GM21737 (cell line): Measurements from ENCODE around the gene EPN1.

Experiments
- ATAC-seq: cut with Tn5 transposase; IDR thresholded peaks from one replicate; pipeline ENCODE4 v1.9.1; 2021; ENCODE audit warnings: mild to moderate bottlenecking, moderate library complexity; ENCODE audit not compliant: unreplicated experiment

The EPN1 gene

DNA sequence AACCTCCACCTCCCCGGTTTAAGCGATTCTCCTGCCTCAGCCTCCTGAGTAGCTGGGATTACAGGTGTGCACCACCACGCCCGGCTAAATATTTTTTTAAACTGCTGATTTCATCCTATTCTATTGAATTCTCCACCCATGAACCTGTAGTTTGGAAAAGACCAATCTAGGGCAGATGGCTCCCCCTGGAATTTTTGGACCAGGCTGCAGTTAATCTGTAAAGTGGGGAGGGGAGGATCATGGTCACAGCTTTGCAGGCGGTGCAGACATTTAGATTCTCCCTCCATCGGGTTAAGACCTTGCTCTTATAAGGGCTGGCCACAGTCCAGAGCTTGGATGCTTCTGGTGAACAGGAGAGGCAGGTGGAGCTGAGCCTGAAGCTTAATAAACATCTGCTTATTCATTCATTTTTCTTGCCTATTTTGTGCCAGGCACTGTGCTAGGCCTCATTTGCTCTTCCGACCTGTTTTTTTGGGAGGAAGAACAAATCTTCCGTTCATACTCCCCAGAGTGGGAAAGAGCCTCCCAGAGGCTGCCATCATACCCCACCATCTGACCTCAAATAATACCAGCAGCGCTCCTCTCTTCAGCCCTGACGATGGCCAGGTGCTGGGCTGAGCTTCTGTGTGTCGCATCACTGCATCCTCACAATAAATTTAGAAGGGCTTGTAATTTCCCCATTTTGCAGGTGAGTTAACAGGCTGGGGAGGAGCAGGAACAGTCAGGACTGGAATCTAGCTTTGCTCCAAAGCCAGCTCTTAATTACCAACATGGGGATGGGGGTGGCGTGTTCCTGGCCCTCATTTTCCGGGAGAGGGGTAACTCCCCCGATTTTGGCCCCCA, 27.9 kb upstream of the EPN1 start:
- ATAC-seq, result no peak

DNA sequence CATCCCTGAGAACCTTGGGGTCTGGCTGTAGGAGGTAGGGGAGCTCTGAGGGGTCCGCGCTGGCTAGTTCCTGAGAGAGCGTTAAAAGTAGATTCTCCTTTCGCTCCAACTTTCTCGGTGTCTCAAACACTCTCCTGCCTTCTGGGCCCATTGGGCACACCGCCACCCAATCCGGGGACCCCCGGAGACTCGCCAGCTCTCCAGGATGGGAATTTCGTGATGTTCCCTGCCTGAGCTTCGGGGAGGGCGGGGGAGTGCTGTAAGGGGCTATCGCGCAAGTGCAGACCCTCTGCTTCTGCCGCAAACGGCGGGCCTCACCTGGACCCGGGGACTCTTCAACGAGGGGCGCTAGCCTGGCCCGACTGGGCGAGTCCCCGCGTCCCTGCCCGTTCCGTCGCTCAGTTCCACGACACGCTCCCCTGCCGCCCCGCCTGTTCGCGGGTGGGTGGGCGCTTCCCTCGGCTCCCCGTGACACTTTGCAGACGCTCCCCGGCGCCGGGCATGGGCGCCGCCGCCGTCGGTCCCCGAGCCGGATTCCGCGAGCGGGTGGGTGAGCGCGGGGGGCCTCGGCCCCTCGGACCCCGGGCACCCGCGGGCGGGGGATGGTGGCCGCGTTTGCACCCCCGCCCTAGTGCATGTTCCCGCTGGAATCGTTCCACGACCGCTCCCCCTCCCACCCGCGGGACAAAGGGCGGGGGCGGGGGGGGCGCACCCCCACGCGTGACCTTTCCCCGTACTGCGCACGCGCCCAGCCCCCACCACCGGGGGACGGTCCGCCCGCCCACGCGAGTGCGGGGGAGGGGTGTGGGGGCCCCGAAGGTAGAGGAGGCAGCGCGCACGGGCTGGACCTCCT, 27.1 kb upstream of the EPN1 start, which contains the start of gene CCDC106:
Gene CCDC106, plus strand, starts transcription at position 481 of the 853 bp plus-strand sequence. CDS start 835 bp downstream, outside the sequence.
- ATAC-seq, result no peak

- no peak for ATAC-seq
Measured at GRCh38 chr19:55648585-55649267, 26.3 kb upstream of the EPN1 start.

DNA sequence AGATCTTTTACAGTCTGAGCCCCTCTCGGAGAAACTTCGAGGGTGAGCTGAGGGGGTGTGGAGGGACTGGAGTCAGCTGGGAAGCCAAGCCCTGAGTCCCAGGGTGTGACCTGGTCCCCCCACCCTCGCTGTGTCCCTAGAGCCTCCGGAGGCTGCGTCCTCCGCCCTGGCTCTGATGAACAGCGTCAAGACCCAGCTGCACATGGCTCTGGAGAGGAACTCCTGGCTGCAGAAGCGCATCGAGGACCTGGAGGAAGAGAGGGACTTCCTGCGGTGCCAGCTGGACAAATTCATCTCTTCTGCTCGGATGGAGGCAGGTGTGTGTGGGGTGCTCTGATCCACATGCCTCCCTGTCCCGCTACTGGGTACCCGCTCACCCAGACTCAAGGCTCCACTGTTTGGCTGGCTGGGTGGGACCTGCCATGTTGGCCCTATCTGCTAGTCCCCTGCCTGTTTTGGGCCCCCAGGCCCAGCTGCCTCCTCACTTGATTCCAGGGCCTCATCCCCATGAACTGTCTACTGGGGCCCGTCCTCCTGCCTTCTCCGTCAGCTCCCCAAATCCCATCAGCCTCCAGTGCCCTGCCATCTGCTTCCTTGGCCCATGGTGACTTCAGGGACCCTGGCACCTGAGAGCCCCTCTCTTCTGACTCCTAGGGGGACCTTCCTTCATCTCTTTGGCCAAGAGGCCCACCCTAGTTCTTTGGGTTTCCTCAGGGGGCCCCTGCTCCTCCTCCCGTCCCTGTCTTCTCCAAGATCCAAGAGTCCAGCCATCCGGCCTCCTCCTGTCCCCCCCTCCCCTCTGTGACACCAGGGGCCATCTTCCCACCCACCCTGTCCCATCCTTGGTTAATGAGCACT, 25.5 kb upstream of the EPN1 start:
- ATAC-seq, result no peak

DNA sequence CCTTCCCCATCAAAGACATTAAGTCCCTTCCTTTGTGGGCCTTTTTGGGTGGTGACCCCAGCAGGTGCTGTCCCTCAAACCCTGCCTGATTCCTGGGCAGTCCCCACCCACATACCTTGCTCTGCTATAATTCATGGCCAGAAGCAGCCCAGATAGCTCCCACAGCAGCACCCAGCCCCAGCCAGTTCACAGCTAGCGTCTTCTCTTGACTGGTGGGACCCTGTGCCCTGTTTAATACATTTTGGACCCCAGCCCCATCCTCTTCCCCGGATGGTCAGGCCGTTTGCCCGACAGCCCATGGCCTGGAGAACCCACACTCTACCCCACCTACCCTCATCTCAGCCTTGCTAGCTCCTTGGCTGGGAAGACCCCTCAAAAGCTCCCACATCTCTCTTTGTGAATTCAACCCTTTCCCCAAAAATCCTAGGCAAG, 24.9 kb upstream of the EPN1 start:
- ATAC-seq, result no peak

- no peak for ATAC-seq
Measured at GRCh38 chr19:55650602-55651230, 24.3 kb upstream of the EPN1 start.

- ATAC-seq, result no peak
Measured at GRCh38 chr19:55651236-55651635, 23.8 kb upstream of the EPN1 start.

- no peak for ATAC-seq
Measured at GRCh38 chr19:55652311-55653128, 22.5 kb upstream of the EPN1 start.

DNA sequence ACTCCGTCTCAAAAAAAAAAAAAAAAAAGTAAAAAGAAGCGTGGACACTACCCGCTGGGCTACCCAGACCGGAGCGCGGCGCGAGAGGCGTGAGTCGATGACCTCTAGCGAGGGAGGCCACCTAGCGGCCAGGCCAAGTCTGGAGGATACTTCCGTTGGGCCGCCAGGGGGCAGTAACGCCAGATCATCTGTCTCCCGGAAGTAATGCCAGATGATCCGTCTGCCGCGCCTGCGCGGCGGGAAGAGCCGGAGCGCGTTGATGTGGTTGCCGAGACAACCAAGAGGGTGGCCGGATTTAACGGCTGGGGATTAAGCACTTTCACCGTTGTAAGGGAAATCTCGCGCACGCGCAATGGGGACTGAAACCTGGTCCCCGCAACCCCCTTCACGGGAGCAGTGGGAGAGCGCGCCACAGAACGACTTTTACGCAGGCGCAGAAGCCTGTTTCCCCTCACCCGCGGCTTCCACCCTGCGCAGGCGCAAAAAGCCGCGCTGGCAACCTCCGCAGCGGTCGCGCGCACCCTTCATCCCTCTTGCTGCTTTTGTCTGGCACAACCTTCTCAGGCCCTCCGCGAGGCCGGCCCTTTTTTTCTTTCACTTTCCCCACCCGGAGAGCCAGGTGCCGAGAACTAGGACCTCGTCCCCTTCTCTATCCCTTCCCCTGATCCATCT, 21.2 kb upstream of the EPN1 start:
- ATAC-seq, result peak; percentile 35

- peak; percentile 49 for ATAC-seq
Measured at GRCh38 chr19:55654323-55654867, 20.6 kb upstream of the EPN1 start.

DNA sequence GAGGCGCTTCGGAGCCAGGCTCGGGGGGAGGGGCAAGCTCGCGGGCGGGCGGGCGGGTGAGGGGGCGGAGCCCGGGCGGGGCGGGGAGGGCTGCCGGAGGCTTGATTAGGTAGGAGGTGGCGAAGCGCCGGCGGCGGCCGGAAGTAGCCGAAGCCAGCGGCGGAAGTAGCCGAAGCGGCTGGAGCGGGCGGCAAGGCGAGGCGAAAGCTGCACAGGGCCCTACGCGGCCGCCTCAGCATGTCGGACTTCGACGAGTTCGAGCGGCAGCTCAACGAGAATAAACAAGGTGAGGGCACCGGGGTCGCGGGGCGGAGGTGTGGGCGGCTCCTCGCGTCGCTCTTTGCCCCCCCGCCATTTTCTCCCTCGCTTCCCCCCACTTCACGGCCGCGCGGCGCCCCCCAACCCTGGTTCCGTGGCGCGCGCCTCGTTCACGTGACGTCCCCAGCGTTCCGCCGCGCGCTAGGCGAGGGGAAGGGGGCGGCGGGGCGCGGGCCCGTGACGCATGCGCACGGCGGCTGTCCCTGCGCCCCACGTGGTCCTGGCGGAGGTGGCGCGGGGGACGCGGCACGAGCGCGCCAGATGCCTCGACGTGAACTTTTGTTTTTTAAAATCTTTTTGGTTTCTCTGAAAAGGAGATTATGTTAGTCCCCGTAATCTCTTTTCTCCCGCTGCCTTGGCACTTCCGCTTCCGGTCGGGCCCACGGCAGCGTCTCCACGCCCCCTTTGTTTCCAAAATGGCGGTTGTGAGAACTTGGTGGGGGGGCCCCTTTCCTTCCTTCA, 20.0 kb upstream of the EPN1 start, which contains the start of gene U2AF2:
Gene U2AF2, plus strand, starts transcription at position 168 of the 780 bp plus-strand sequence. Its CDS starts 70 bp downstream, at position 238.
- peak; percentile 34 for ATAC-seq

DNA sequence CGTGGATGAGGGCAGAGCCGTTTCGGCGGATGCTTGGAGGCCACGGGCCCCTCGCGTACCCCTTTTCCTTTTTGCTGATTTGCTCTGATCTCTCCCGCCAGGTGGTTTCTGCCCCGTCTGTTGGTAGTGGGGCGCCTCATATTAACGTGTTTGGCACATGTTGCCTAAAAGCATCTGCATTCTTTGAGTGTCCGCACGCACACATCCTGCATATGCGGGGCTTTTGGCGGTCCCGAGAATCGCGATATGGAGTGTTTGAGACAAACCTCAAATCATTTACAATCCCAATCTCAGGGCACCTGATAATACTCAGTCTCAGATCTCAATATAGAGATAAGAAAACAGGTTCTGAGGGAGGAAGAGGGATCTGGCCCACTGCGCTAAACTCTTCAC, 19.4 kb upstream of the EPN1 start:
- ATAC-seq, result no peak

DNA sequence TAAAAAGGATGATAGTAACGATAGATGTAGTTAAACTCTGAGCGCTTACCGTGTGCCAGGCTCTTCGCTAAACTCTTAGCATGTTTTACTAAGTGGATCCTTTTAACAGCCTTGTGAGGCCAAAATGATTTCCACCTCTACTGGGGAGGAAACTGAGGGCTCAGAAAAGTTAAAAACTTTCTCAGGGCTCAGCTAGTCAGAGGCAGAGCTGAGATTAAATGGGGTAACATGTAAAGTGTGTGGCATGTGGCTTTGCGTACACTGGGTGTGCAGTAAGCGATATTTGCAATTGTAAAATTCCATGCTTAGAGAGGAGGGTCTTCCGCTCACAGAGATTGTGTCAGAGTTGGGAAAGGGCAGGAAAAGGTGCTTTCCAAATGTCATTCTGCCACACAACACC, 18.5 kb upstream of the EPN1 start:
- ATAC-seq, result no peak

GRCh38 chr19:55656988-55657747, 17.9 kb upstream of the EPN1 start:
- no peak for ATAC-seq

GRCh38 chr19:55658846-55659459, 16.1 kb upstream of the EPN1 start:
- ATAC-seq, result no peak

GRCh38 chr19:55659822-55660221, 15.2 kb upstream of the EPN1 start:
- no peak for ATAC-seq
